NT2/D1 (cell line): Measurements from ENCODE around the gene RDH13.

Source experiments
- SUZ12 ChIP-seq: IDR thresholded peaks from 2 replicates; pipeline ENCODE4 v1.6.1; 2011; ENCODE audit not compliant: insufficient read length, insufficient read depth; ENCODE audit errors: extremely low read depth
- YY1 ChIP-seq: IDR thresholded peaks from 2 replicates; pipeline ENCODE4 v1.6.1; 2011; ENCODE audit not compliant: insufficient read length, insufficient read depth

- TF ChIP-seq SUZ12 (no peak), YY1 (no peak)
Measured at GRCh38 chr19:55028757-55029156, 34.2 kb downstream of the RDH13 start.
